Caco-2 (cell line): ENCODE data around the gene PSEN1. TPM values are rescaled to one million over a fixed set of nuclear protein-coding genes. Genes with fewer than 3 reads are reported as not detected.

Experiments
- BruUV-seq: library from RNA; stranded (reverse); fragments of 400-500 nt; replicated peaks from 2 replicates; lab custom pipeline; 2021; lab: Mats Ljungman, UMichigan
- CTCF ChIA-PET: fragments of 300-600 bp; sonication (Branson Sonifier 250); formaldehyde crosslinking; loops from one replicate; lab custom pipeline; 2022; ENCODE audit warnings: antibody characterized with exemption; lab: Charles Lee
- POLR2A ChIA-PET: fragments of 300-600 bp; sonication (Branson Sonifier 250); formaldehyde crosslinking; loops from one replicate; lab custom pipeline; 2022; ENCODE audit warnings: antibody characterized with exemption; lab: Charles Lee
- DNase-seq, 2 experiments: peaks; one replicate each; pipeline versions ENCODE4 v3.0.0 to v3.0.0-alpha.2; 2020 to 2022
- H3K27me3 ChIP-seq: replicated peaks from 2 replicates; pipeline ENCODE4 v1.6.0; 2011; ENCODE audit warnings: low read length; ENCODE audit not compliant: control insufficient read depth, insufficient read depth
- H3K36me3 ChIP-seq: 2 replicates; pipeline ENCODE4 v1.5.1; 2011; ENCODE audit warnings: low read length; ENCODE audit not compliant: control insufficient read depth, insufficient read depth
- H3K4me1 ChIP-seq: fragments of 250-450 bp; sonication (Bioruptor Pico); 2 replicates; pipeline ENCODE4 v1.5.1; 2020; ENCODE audit warnings: mild to moderate bottlenecking
- H3K4me3 ChIP-seq: 2 replicates; pipeline ENCODE4 v1.5.1; 2011; ENCODE audit warnings: low read depth, mild to moderate bottlenecking, control low read depth, low read length
- H3K9me3 ChIP-seq: fragments of 250-450 bp; sonication (Bioruptor Pico); 2 replicates; pipeline ENCODE4 v1.5.1; 2020; ENCODE audit warnings: mild to moderate bottlenecking, moderate library complexity
- H3K27ac Mint-ChIP-seq: one replicate; pipeline ENCODE4 v1.8.0; 2022; ENCODE audit warnings: mixed read lengths; ENCODE audit not compliant: unreplicated experiment
- H3K27me3 Mint-ChIP-seq: one replicate; pipeline ENCODE4 v1.8.0; 2022; ENCODE audit warnings: mixed read lengths; ENCODE audit not compliant: insufficient read depth, unreplicated experiment
- H3K36me3 Mint-ChIP-seq: one replicate; pipeline ENCODE4 v1.8.0; 2022; ENCODE audit warnings: mild to moderate bottlenecking, mixed read lengths; ENCODE audit not compliant: insufficient read depth, unreplicated experiment
- H3K4me1 Mint-ChIP-seq: one replicate; pipeline ENCODE4 v1.8.0; 2022; ENCODE audit warnings: low read depth, mixed read lengths; ENCODE audit not compliant: unreplicated experiment
- H3K4me3 Mint-ChIP-seq: one replicate; pipeline ENCODE4 v1.8.0; 2022; ENCODE audit warnings: mild to moderate bottlenecking, moderate library complexity, mixed read lengths; ENCODE audit not compliant: unreplicated experiment
- H3K9me3 Mint-ChIP-seq: one replicate; pipeline ENCODE4 v1.8.0; 2022; ENCODE audit warnings: mixed read lengths; ENCODE audit not compliant: unreplicated experiment
- CTCF ChIP-seq, 2 experiments: fragments of 200-600 bp in 1 of 2; IDR thresholded peaks; 1 replicate in 1 of 2; 2 replicates in 1 of 2; pipeline versions ENCODE4 v1.5.1 to v1.8.0; 2011 to 2022; ENCODE audit warnings: antibody characterized with exemption in 1 of 2, control low read depth in 1 of 2, inconsistent platforms in 1 of 2, low read depth in 1 of 2, low read length in 1 of 2, mild to moderate bottlenecking in 1 of 2, moderate library complexity in 1 of 2; ENCODE audit not compliant: insufficient read depth in 1 of 2, severe bottlenecking in 1 of 2, unreplicated experiment in 1 of 2
- intact Hi-C: fragments of 100-400 bp; cut with micrococcal nuclease; formaldehyde crosslinking; loops from one replicate; pipeline ENCODE4 v1.10.0; 2022; ENCODE audit not compliant: unreplicated experiment
- total RNA-seq: library from RNA; stranded (reverse); gene quantifications from 2 replicates; pipeline ENCODE4 v1.2.3, GENCODE V29; 2022

Gene PSEN1
- total RNA-seq, 1 experiment from 2014 or later, result 74.8 TPM

GRCh38 chr14:73172500-73172899 is 36.2 kb downstream of the PSEN1 start:
- Histone ChIP-seq H3K9me3 (no peaks in the 10 kb centered on the region), H3K27me3 (no peaks in the 10 kb centered on the region), H3K4me3 (no peak overlapping the region), H3K36me3 (peaks cover 1% of the 10 kb centered on the region), H3K4me1 (no peaks in the 10 kb centered on the region)
- TF ChIP-seq CTCF (IDR thresholded peaks at IDR 0.05; ENCODE audit: insufficient read depth in 1 of 2, low read depth in 1 of 2, low read length in 1 of 2, severe bottlenecking in 1 of 2, unreplicated experiment in 1 of 2), result no peak
- no TSS peak for BruUV-seq
- CTCF ChIA-PET, result no interaction called here
- DNase-seq, result no peak
- intact Hi-C loops, result no loop called here
- H3K27ac Mint-ChIP-seq, result no peak overlapping the region
- no peaks in the 10 kb centered on the region for H3K9me3 Mint-ChIP-seq
- no peak overlapping the region for H3K4me3 Mint-ChIP-seq
- POLR2A ChIA-PET, result no interaction called here
- H3K36me3 Mint-ChIP-seq, result peaks cover 77% of the 10 kb centered on the region
- H3K27me3 Mint-ChIP-seq, result no peaks in the 10 kb centered on the region
- H3K4me1 Mint-ChIP-seq, result no peaks in the 10 kb centered on the region

GRCh38 chr14:73173092-73173735 is 36.9 kb downstream of the PSEN1 start:
- Histone ChIP-seq H3K4me3 (no peak overlapping the region), H3K9me3 (no peaks in the 10 kb centered on the region), H3K27me3 (no peaks in the 10 kb centered on the region), H3K36me3 (peaks cover 1% of the 10 kb centered on the region), H3K4me1 (no peaks in the 10 kb centered on the region)
- ChIA-PET POLR2A (no interaction called here), CTCF (interaction anchor here (0.6 to 0.8 kb wide), 3 partner anchors 83 to 111 kb away, joined by 3 to 6 read pairs (median 3); no protein-coding TSS in a partner anchor)
- Mint-ChIP-seq H3K27ac (no peak overlapping the region), H3K4me1 (no peaks in the 10 kb centered on the region), H3K36me3 (peaks cover 79% of the 10 kb centered on the region), H3K4me3 (no peak overlapping the region), H3K27me3 (no peaks in the 10 kb centered on the region), H3K9me3 (no peaks in the 10 kb centered on the region)
- peak; percentile 18 to 41 for TF ChIP-seq CTCF (IDR thresholded peaks at IDR 0.05; ENCODE audit: insufficient read depth in 1 of 2, low read depth in 1 of 2, low read length in 1 of 2, severe bottlenecking in 1 of 2, unreplicated experiment in 1 of 2)
- intact Hi-C loops, result loop anchor here (1.0 kb wide), 1 partner anchor 299 kb away; no protein-coding TSS in a partner anchor
- peak in 1 of 2 experiments; percentile 17 for DNase-seq
- no TSS peak for BruUV-seq

DNA sequence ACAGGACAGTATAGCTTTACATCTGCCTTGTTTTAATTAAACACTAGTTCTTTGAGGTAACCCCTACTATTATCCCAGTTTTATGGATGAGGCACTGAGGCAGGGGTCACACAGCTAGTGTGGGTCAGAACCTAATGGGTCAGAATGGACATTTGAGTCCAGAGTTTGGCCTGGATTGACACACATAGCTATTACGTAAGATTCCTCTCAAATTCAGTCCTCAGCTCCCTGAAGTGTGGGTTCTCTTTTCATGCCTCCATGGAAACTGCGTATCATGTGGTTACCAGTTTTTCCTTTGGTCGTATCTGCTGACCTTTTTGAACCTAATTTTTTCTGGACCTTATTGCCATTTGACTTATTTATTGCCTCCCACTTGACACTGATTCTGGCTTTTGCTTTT is 40.4 kb downstream of the PSEN1 start:
- TF ChIP-seq CTCF (IDR thresholded peaks at IDR 0.05; ENCODE audit: insufficient read depth in 1 of 2, low read depth in 1 of 2, low read length in 1 of 2, severe bottlenecking in 1 of 2, unreplicated experiment in 1 of 2), result no peak
- Mint-ChIP-seq H3K36me3 (peaks cover 65% of the 10 kb centered on the region), H3K4me3 (no peak overlapping the region), H3K27me3 (no peaks in the 10 kb centered on the region), H3K9me3 (no peaks in the 10 kb centered on the region), H3K27ac (no peak overlapping the region), H3K4me1 (no peaks in the 10 kb centered on the region)
- ChIA-PET CTCF (no interaction called here), POLR2A (no interaction called here)
- Histone ChIP-seq H3K27me3 (no peaks in the 10 kb centered on the region), H3K4me3 (no peak overlapping the region), H3K36me3 (peaks cover 2% of the 10 kb centered on the region), H3K9me3 (no peaks in the 10 kb centered on the region), H3K4me1 (no peaks in the 10 kb centered on the region)
- intact Hi-C loops, result no loop called here
- no TSS peak for BruUV-seq
- no peak for DNase-seq
